Caco-2 (cell line): ENCODE data around the gene ZSCAN5C. TPM values are rescaled to one million over a fixed set of nuclear protein-coding genes. Genes with fewer than 3 reads are reported as not detected.

ENCODE experiments used
- BruUV-seq: library from RNA; stranded (reverse); fragments of 400-500 nt; replicated peaks from 2 replicates; lab custom pipeline; 2021; lab: Mats Ljungman, UMichigan
- CTCF ChIA-PET: fragments of 300-600 bp; sonication (Branson Sonifier 250); formaldehyde crosslinking; loops from one replicate; lab custom pipeline; 2022; ENCODE audit warnings: antibody characterized with exemption; lab: Charles Lee
- POLR2A ChIA-PET: fragments of 300-600 bp; sonication (Branson Sonifier 250); formaldehyde crosslinking; loops from one replicate; lab custom pipeline; 2022; ENCODE audit warnings: antibody characterized with exemption; lab: Charles Lee
- DNase-seq, 2 experiments: peaks; one replicate each; pipeline versions ENCODE4 v3.0.0 to v3.0.0-alpha.2; 2020 to 2022
- H3K27me3 ChIP-seq: replicated peaks from 2 replicates; pipeline ENCODE4 v1.6.0; 2011; ENCODE audit warnings: low read length; ENCODE audit not compliant: control insufficient read depth, insufficient read depth
- H3K36me3 ChIP-seq: 2 replicates; pipeline ENCODE4 v1.5.1; 2011; ENCODE audit warnings: low read length; ENCODE audit not compliant: control insufficient read depth, insufficient read depth
- H3K4me1 ChIP-seq: fragments of 250-450 bp; sonication (Bioruptor Pico); 2 replicates; pipeline ENCODE4 v1.5.1; 2020; ENCODE audit warnings: mild to moderate bottlenecking
- H3K4me3 ChIP-seq: 2 replicates; pipeline ENCODE4 v1.5.1; 2011; ENCODE audit warnings: low read depth, mild to moderate bottlenecking, control low read depth, low read length
- H3K9me3 ChIP-seq: fragments of 250-450 bp; sonication (Bioruptor Pico); 2 replicates; pipeline ENCODE4 v1.5.1; 2020; ENCODE audit warnings: mild to moderate bottlenecking, moderate library complexity
- H3K27ac Mint-ChIP-seq: one replicate; pipeline ENCODE4 v1.8.0; 2022; ENCODE audit warnings: mixed read lengths; ENCODE audit not compliant: unreplicated experiment
- H3K27me3 Mint-ChIP-seq: one replicate; pipeline ENCODE4 v1.8.0; 2022; ENCODE audit warnings: mixed read lengths; ENCODE audit not compliant: insufficient read depth, unreplicated experiment
- H3K36me3 Mint-ChIP-seq: one replicate; pipeline ENCODE4 v1.8.0; 2022; ENCODE audit warnings: mild to moderate bottlenecking, mixed read lengths; ENCODE audit not compliant: insufficient read depth, unreplicated experiment
- H3K4me1 Mint-ChIP-seq: one replicate; pipeline ENCODE4 v1.8.0; 2022; ENCODE audit warnings: low read depth, mixed read lengths; ENCODE audit not compliant: unreplicated experiment
- H3K4me3 Mint-ChIP-seq: one replicate; pipeline ENCODE4 v1.8.0; 2022; ENCODE audit warnings: mild to moderate bottlenecking, moderate library complexity, mixed read lengths; ENCODE audit not compliant: unreplicated experiment
- H3K9me3 Mint-ChIP-seq: one replicate; pipeline ENCODE4 v1.8.0; 2022; ENCODE audit warnings: mixed read lengths; ENCODE audit not compliant: unreplicated experiment
- CTCF ChIP-seq, 2 experiments: fragments of 200-600 bp in 1 of 2; IDR thresholded peaks; 1 replicate in 1 of 2; 2 replicates in 1 of 2; pipeline versions ENCODE4 v1.5.1 to v1.8.0; 2011 to 2022; ENCODE audit warnings: antibody characterized with exemption in 1 of 2, control low read depth in 1 of 2, inconsistent platforms in 1 of 2, low read depth in 1 of 2, low read length in 1 of 2, mild to moderate bottlenecking in 1 of 2, moderate library complexity in 1 of 2; ENCODE audit not compliant: insufficient read depth in 1 of 2, severe bottlenecking in 1 of 2, unreplicated experiment in 1 of 2
- intact Hi-C: fragments of 100-400 bp; cut with micrococcal nuclease; formaldehyde crosslinking; loops from one replicate; pipeline ENCODE4 v1.10.0; 2022; ENCODE audit not compliant: unreplicated experiment
- total RNA-seq: library from RNA; stranded (reverse); gene quantifications from 2 replicates; pipeline ENCODE4 v1.2.3, GENCODE V29; 2022

The ZSCAN5C gene
- total RNA-seq, 1 experiment from 2014 or later: not detected

GRCh38 chr19:56162258-56162657 lies 39.8 kb upstream of the ZSCAN5C start:
- H3K27me3 ChIP-seq: no peaks in the 10 kb centered on the region
- TF ChIP-seq CTCF (IDR thresholded peaks at IDR 0.05; ENCODE audit: insufficient read depth in 1 of 2, low read depth in 1 of 2, low read length in 1 of 2, severe bottlenecking in 1 of 2, unreplicated experiment in 1 of 2): no peak
- Mint-ChIP-seq H3K36me3 (peaks cover 27% of the 10 kb centered on the region), H3K9me3 (no peaks in the 10 kb centered on the region), H3K27me3 (no peaks in the 10 kb centered on the region), H3K4me3 (no peak overlapping the region), H3K27ac (no peak overlapping the region), H3K4me1 (no peaks in the 10 kb centered on the region)
- H3K9me3 ChIP-seq: no peaks in the 10 kb centered on the region
- H3K36me3 ChIP-seq: no peaks in the 10 kb centered on the region; the same call in 1 of the 2 replicates
- ChIA-PET CTCF (no interaction called here), POLR2A (no interaction called here)
- no TSS peak for BruUV-seq
- no peaks in the 10 kb centered on the region for H3K4me1 ChIP-seq
- no peak for DNase-seq
- H3K4me3 ChIP-seq: no peak overlapping the region
- intact Hi-C loops: no loop called here

- no peak overlapping the region for H3K4me3 ChIP-seq
- H3K9me3 ChIP-seq: no peaks in the 10 kb centered on the region
- H3K36me3 ChIP-seq: no peaks in the 10 kb centered on the region; the same call in 1 of the 2 replicates
- Mint-ChIP-seq H3K4me1 (no peaks in the 10 kb centered on the region), H3K27ac (no peak overlapping the region), H3K36me3 (peaks cover 27% of the 10 kb centered on the region), H3K4me3 (no peak overlapping the region), H3K27me3 (peaks cover under 1% of the 10 kb centered on the region), H3K9me3 (no peaks in the 10 kb centered on the region)
- BruUV-seq: no TSS peak
- ChIA-PET CTCF (no interaction called here), POLR2A (no interaction called here)
- H3K27me3 ChIP-seq: no peaks in the 10 kb centered on the region
- intact Hi-C loops: no loop called here
- DNase-seq: no peak
- TF ChIP-seq CTCF (IDR thresholded peaks at IDR 0.05; ENCODE audit: insufficient read depth in 1 of 2, low read depth in 1 of 2, low read length in 1 of 2, severe bottlenecking in 1 of 2, unreplicated experiment in 1 of 2): no peak
- no peaks in the 10 kb centered on the region for H3K4me1 ChIP-seq
Observed at GRCh38 chr19:56163097-56163496, 39.0 kb upstream of the ZSCAN5C start.

- H3K36me3 ChIP-seq: no peaks in the 10 kb centered on the region
- no TSS peak for BruUV-seq
- CTCF ChIA-PET: no interaction called here
- DNase-seq: peak in 1 of 2 experiments; percentile 35
- Mint-ChIP-seq H3K27ac (no peak overlapping the region), H3K36me3 (peaks cover 8% of the 10 kb centered on the region), H3K9me3 (no peaks in the 10 kb centered on the region), H3K4me1 (no peaks in the 10 kb centered on the region), H3K4me3 (no peak overlapping the region), H3K27me3 (peaks cover 3% of the 10 kb centered on the region)
- H3K4me3 ChIP-seq: no peak overlapping the region
- TF ChIP-seq CTCF (IDR thresholded peaks at IDR 0.05; ENCODE audit: insufficient read depth in 1 of 2, low read depth in 1 of 2, low read length in 1 of 2, severe bottlenecking in 1 of 2, unreplicated experiment in 1 of 2): no peak
- H3K9me3 ChIP-seq: no peaks in the 10 kb centered on the region
- H3K4me1 ChIP-seq: no peaks in the 10 kb centered on the region
- POLR2A ChIA-PET: interaction anchor here (0.6 kb wide), 1 partner anchor 759 kb away, joined by 3 read pairs; no protein-coding TSS in a partner anchor
- intact Hi-C loops: no loop called here
- no peaks in the 10 kb centered on the region for H3K27me3 ChIP-seq
Observed at GRCh38 chr19:56167064-56167578, 35.0 kb upstream of the ZSCAN5C start.
